DMS53 treated with DMSO at 0.1 percent for 48 hours (cell line): Measurements from ENCODE around the gene GGT7.
A peak's percentile ranks its signal among the peaks of the same experiment; 100 is the strongest.
"Not testable (repeated sequence)": the region's sequence is repeated elsewhere in the genome, so short reads cannot be mapped to it uniquely, and the experiment has no call there.

Experiments
- DNase-seq: peaks from one replicate; lab custom pipeline; 2025; ENCODE audit not compliant: unreplicated experiment; lab: John Stamatoyannopoulos, UW

The GGT7 gene

DNA sequence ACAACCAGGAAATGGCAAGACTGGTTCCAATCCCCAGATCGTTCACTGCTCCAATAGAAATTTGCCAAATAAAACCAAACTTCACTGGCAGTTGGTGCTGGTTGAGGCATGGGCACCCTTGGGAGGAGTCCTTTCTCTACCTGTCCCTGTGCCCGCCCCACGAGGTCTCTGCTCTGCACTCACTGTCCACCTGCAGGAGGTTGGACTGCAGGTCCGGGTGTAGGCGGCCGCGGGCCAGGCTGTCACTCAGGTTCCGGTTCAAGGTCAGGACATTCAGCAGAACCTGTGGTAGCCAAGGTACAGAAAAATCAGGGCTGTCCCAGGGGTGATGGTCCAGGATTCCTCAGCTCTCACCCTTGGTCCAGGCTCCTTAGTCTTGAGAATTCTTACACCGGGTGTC, 22.9 kb downstream of the GGT7 start:
- no peak for DNase-seq

DNA sequence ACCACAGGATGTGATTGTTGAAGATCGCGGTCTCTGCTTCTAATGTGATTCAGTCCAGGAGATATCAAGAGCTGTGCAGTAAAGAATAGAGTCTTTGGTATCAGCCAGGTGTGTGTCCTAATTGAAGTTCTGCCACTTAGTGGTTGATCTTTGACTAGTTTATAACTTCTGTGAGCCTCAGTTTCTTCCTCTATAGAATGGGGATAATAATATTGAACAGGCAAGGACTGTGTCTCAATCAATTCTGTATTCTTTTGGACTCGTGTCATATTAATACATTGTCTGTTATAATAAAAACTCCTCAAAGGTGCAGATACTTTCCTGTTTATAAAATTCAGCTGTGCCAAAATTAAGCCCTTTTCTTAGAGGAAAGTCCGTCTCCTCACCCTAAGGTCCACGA, 24.1 kb downstream of the GGT7 start:
- DNase-seq = no peak

DNA sequence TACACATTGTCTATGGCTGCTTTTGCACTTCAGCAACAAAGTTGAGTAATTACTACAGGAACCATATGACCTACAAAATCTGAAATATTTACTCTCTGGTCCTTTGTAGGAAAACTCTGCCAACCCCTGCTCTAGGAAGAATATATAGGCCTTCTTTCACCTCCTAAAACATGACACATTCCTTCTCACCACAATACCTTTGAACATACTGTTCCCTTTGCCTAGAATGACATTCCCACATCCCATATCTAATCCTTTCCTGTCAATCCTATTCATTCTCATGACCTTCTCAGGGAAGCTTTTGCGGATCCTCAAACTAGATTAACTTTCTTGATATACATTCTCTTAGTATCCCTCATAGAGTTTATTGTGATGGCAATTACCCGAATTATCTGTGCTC, 29.2 kb downstream of the GGT7 start:
- no peak for DNase-seq

- no peak for DNase-seq
Observed at GRCh38 chr20:34842143-34842542, 30.5 kb downstream of the GGT7 start.

DNA sequence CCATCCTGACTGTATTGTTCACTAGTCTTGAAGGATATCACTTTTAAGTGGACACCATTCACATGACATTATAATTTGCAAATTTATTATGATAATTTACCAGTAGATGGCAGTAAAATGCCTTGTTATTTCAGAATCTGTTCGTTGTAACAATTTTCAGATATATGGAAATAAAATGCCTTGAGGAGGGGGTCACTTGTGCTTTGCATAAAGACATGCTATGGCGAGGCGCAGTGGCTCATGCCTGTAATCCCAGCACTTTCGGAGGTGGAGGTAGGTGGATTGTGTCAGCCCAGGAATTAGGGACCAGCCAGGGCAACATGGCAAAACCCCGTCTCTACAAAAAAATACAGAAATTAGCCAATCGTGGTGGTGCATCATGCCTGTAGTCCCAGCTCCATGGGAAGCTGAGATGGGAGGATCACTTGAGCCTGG, 38.2 kb downstream of the GGT7 start:
- peak; percentile 49 for DNase-seq

DNA sequence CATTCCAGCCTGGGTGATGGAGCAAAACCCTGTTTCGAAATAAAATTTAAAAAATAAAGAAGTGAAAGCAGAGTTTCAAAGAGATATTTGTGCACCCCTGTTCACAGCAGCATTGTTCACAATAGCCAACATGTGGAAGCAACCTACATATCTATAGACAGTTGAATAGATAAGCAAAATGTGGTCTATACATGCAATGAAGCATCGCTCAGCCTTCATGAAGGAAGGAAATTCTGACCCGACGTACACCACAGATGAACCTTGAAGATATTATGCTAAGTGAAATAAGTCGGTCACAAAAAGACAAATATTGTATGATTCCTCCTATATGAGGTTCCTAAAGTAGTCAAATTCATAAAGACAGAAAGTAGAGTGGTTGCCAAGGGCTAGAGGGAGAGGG, 40.7 kb downstream of the GGT7 start:
- no peak for DNase-seq

DNA sequence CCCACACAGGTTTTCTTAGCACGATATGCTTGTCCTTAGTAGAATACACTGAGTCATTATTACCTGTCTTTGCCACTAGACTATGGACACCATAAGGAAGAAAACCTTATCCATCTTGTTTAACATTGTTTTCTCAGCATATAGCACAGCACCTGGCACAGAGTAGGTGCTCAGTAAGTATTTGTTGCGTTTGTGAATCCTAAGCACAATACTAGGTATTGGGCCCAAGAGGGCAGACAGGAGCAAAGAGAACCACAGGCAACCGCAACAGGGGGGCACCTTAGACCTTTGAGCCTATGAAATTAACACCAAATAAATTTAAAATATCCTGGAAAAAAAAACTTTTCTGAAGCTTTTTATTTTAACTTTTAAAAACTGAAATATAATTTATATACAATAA, 43.5 kb downstream of the GGT7 start:
- DNase-seq = no peak

GRCh38 chr20:34825530-34826362, 46.9 kb downstream of the GGT7 start, which contains the start of gene NCOA6:
TSS of gene NCOA6 (minus strand) at chr20:34825651. CDS start at chr20:34782355, 43,296 bp downstream.
- peak; percentile 49 for DNase-seq

DNA sequence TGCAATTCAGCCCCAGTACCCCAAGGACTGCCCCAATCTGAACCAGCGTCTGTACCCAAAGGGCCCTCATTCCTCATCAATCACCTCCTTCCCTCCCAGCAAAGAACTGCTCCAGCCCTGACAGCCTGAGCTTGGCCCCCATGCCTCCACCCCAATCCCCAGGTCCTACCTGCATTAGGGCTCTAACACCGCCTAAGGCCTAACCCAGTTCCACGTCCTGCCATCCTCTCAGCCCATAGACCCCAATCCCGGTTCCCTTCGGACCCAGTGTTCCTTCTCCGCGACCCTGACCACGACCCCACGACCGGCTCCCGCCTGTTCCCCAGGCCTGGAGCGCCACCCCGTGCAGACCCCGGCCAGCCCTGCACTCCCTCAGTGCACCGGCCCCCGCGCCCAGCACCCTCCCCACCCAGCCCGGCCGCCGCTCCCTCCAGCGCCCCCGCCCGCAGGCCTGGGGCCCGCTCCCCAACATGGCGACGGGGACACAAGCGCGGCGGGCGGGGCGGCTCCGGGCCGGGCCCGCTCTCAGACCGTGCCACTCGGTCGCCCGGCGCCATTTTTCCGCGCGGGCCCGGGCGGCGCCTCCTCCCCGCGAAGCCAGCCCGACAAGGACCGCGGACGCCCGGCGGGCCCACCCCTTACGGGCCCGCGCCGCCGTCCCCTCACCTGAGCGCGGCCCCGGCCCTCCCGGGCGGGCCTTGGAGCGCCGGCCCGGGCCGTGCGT, 47.7 kb downstream of the GGT7 start:
- no peak for DNase-seq

DNA sequence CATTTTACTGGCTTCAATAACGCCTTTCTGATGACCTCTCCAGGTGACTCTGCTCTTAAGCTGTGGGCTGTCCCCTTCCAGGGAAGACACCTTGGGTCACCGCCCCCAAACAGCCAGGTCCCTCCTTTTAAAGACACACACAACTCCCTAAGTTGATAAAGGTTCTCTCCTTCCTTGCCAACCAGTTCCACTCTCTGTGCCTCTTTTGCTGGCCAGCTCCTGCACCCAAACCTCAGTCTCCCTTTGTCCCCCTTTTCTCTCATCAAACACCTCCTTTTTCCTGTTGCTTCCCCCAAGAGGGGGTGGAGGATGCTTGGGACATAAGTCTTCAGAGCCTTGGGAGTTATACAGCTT, 48.2 kb downstream of the GGT7 start:
- peak; percentile 63 for DNase-seq

- no peak for DNase-seq
Observed at GRCh38 chr20:34824026-34824425, 48.6 kb downstream of the GGT7 start.

DNA sequence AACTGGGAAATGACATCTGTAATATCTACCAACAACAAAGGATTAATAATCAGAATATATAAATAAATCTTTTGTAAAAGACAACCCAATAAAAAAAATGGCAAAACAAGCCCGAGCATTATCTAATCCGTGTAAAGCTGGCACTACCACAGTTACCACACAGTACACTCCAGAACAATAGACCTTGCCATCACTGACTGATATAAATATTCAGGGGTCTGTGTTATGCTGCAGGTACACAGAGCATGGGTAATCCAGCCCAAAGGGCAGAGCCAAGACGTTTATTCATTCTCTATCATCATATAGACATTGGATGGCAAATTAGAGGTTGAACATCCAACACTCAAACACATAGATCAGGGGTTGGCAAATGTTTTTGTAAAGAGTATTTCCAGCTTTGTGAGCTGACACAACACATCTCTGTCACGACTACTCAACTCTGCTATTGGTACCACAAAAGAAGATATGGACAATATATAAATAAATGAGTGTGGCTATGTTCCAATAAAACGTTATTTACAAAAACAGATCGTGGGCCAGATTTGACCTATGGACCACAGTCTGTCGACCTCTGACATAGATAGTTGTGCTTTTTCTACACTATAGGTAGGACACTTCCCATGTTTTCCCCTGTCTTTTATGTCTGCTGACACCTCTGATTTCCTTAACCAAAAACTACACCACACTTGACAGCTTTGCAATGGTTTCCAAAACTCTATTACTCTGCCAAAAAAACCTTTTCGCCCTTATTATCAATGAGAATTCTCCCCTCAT, 51.7 kb downstream of the GGT7 start:
- no peak for DNase-seq

DNA sequence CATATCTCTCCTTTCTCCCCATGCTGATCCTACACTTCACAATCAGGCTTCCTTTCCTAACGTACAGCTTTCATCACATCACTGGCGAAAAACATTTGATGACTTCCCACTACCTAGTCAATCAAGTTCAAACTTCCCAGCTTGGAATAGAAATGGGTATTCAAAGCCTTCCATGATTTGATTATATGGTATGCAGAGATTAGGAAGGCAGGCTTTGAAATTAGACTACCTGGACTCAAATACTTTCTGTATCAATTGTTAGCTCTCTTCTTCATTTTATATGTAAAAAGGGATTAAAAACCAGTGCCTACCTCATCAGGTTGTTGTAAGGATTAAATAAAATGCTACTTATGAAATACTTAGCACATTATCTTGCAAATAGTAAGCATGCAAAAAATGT, 54.9 kb downstream of the GGT7 start:
- no peak for DNase-seq

- no peak for DNase-seq
Observed at GRCh38 chr20:34817072-34817471, 55.6 kb downstream of the GGT7 start.

DNA sequence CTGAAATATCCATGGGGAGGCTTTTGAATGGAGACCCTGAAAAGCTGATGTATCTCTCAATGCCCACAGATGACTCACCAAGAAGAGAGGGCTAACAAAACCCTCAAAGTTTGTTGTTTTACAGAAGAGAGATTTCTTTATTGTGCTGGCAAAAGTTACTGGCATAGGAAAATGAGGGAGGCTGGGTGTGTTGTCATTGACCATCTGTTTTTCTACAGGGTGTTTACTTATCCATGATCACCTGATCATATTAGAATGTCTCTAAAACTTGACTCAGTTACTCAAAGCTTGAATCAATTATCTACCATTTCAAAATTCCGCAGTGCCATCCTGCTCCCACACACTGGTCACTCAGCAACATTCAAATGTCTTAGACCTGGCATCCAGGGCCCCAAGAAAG, 57.0 kb downstream of the GGT7 start:
- no peak for DNase-seq

DNA sequence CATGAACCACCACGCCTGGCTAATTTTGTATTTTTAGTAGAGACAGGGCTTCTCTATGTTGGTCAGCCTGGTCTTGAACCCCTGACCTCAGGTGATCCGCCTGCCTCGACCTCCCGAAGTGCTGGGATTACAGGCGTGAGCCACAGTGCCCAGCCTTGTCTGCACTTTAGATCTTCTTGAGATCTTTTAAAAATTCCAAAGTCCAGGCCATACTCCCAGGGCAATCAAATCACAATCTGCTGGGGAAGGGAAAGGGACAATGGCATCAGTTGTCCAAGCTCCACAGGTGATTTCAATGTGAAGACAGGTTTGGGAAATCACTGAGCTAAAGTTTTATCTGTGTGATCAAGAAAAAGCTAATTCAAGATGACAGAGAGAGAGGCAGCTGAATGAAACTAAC, 64.1 kb downstream of the GGT7 start:
- DNase-seq = no peak

DNA sequence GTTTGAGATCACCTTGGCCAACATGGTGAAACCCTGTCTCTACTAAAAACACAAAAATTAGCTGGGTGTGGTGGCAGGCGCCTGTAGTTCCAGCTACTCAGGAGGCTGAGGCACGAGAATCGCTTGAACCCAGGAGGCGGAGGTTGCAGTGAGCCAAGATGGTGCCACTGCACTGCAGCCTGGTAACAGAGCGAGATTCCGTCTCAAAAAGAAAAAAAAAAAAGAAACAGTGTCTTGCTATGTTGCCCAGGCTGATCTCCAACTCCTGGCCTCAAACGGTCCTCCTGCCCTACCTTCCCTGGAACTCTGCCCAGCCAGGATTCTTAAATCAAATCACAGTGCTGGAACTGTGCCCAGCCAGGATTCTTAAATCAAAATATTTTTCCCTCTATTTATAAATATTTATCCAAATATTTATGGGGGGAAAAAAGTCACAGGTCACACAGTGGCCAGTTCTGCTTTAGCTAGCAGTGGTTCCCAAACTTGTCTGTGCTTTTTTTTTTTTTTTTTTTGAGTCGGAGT, 64.7 kb downstream of the GGT7 start:
- not testable (repeated sequence) for DNase-seq

DNA sequence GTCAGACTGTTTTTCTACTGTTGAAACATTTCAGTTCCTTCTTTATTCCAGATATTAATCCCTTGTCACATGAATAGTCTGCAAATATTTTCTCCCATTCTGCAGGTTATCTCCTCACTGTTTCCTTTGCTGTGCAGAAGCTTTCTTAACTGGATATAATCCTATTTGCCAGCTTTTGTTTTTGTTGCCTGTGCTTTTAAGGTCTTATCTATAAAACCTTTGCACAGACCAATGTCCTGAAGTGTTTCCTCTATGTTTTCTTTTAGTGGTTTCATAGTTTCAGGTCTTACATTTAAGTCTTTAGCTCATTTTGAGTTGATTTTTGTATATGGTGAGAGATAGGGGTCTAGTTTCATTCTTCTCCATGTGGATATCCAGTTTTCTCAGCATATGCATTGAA, 66.4 kb downstream of the GGT7 start:
- DNase-seq = no peak

GRCh38 chr20:34798871-34799270, 73.8 kb downstream of the GGT7 start:
- DNase-seq = no peak

DNA sequence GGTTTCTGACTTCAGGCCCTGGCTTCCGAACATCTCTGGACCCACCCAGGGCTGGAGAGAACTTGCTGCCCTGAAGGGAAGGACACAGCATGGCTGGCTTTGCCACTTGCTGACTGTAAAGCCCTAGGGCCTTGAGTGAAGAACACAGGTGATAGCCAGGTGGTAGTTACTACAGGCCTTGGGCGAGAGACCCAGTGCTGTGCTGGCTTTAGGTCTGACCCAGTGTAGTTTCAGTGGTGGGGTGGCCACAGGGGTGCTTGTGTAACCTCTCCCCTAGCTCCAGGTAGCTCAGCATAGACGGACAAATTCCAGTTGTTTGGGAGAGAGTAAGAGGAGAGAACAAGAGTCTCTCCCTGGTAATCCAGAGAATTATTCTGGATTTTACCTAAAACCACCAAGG, 74.3 kb downstream of the GGT7 start:
- no peak for DNase-seq
